Measurements from ENCODE around the gene LHX6. TPM values are rescaled to one million over a fixed set of nuclear protein-coding genes. Genes with fewer than 3 reads are reported as not detected.

Gene LHX6
- total and polyA plus RNA-seq, 2 of the 13 experiments (the other 11 are each of a cell fraction or from before 2014, with no cell fraction given), result 1.1 to 1.3 TPM

GRCh38 chr9:122213589-122214413 lies 15.0 kb downstream of the LHX6 start (continued):
- TF ChIP-seq CBFB (CRISPR knock-in tag; IDR thresholded peaks at IDR 0.05) (no peak), RAD21 (CRISPR knock-in tag; IDR thresholded peaks at IDR 0.05) (peak; percentile 21; the same call in 1 of the 2 replicates), ZBTB38 (CRISPR knock-in tag; IDR thresholded peaks at IDR 0.05) (peak; percentile 41; the same call in 1 of the 2 replicates), ZNF550 (CRISPR knock-in tag; IDR thresholded peaks at IDR 0.05; ENCODE audit: borderline replicate concordance) (no peak), ZNF317 (CRISPR knock-in tag; IDR thresholded peaks at IDR 0.05) (no peak), ZNF280D (CRISPR knock-in tag; IDR thresholded peaks at IDR 0.05) (no peak), IRF9 (CRISPR knock-in tag; IDR thresholded peaks at IDR 0.05; ENCODE audit: borderline replicate concordance) (peak; percentile 10; the same call in 1 of the 2 replicates), ZNF256 (CRISPR knock-in tag; conservative IDR thresholded peaks at IDR 0.05) (peak; percentile 62; the same call in 1 of the 2 replicates), ZNF280B (CRISPR knock-in tag; IDR thresholded peaks at IDR 0.05; ENCODE audit: borderline replicate concordance) (peak; percentile 29; the same call in 1 of the 2 replicates), REST (IDR thresholded peaks at IDR 0.05; ENCODE audit: borderline replicate concordance in 1 of 2, low read depth in 1 of 2, low read length in 2 of 2) (no peak), ZNF710 (CRISPR knock-in tag; IDR thresholded peaks at IDR 0.05; ENCODE audit: borderline replicate concordance) (no peak), NR3C1 (CRISPR knock-in tag; IDR thresholded peaks at IDR 0.05) (no peak), CSRNP1 (CRISPR knock-in tag; IDR thresholded peaks at IDR 0.05) (peak; percentile 52; the same call in 1 of the 2 replicates)

Measured in HepG2 (cell line).